Kidney capillary endothelial cell (primary cell): Measurements from ENCODE around the gene GBP7.
"Not testable (repeated sequence)": the region's sequence is repeated elsewhere in the genome, so short reads cannot be mapped to it uniquely, and the experiment has no call there.

Experiments
- DNase-seq: peaks from one replicate; pipeline ENCODE4 v3.0.0-alpha.2; 2018; ENCODE audit warnings: low spot score

Gene GBP7

GRCh38 chr1:89175601-89176256 lies at the start of gene GBP7:
Gene GBP7 (minus strand): TSS chr1:89176003. CDS start chr1:89171935, 4,068 bp downstream.
- no peak for DNase-seq

- no peak for DNase-seq
Measured at GRCh38 chr1:89221341-89221740, 45.5 kb upstream of the GBP7 start.

- not testable (repeated sequence) for DNase-seq
Measured at GRCh38 chr1:89219851-89220250, 44.0 kb upstream of the GBP7 start.

- DNase-seq, result not testable (repeated sequence)
Measured at GRCh38 chr1:89218941-89219340, 43.1 kb upstream of the GBP7 start.

- DNase-seq, result no peak
Measured at GRCh38 chr1:89213347-89213746, 37.5 kb upstream of the GBP7 start.

- no peak for DNase-seq
Measured at GRCh38 chr1:89211035-89211634, 35.3 kb upstream of the GBP7 start.

- no peak for DNase-seq
Measured at GRCh38 chr1:89206373-89206772, 30.6 kb upstream of the GBP7 start.

GRCh38 chr1:89203166-89203565 lies 27.4 kb upstream of the GBP7 start:
- DNase-seq, result peak; percentile 12

- DNase-seq, result no peak
Measured at GRCh38 chr1:89201106-89201794, 25.4 kb upstream of the GBP7 start.

- no peak for DNase-seq
Measured at GRCh38 chr1:89200663-89201062, 24.9 kb upstream of the GBP7 start.

- DNase-seq, result no peak
Measured at GRCh38 chr1:89199525-89200031, 23.8 kb upstream of the GBP7 start.

- DNase-seq, result peak; percentile 24
Measured at GRCh38 chr1:89198491-89199072, 22.8 kb upstream of the GBP7 start, which contains the start of gene GBP4. Gene GBP4 (minus strand): TSS chr1:89198942. CDS start chr1:89198834, 108 bp downstream.

- no peak for DNase-seq
Measured at GRCh38 chr1:89198081-89198480, 22.3 kb upstream of the GBP7 start.

GRCh38 chr1:89195476-89195875 lies 19.7 kb upstream of the GBP7 start:
- no peak for DNase-seq

GRCh38 chr1:89191314-89191713 lies 15.5 kb upstream of the GBP7 start:
- no peak for DNase-seq

GRCh38 chr1:89190017-89190416 lies 14.2 kb upstream of the GBP7 start:
- no peak for DNase-seq

- DNase-seq, result peak; percentile 70
Measured at GRCh38 chr1:89179343-89179742, 3.5 kb upstream of the GBP7 start.

GRCh38 chr1:89176971-89177370 lies 1.2 kb upstream of the GBP7 start:
- no peak for DNase-seq

- no peak for DNase-seq
Measured at GRCh38 chr1:89174491-89174890, 1.3 kb downstream of the GBP7 start.

GRCh38 chr1:89172468-89173143 lies 3.2 kb downstream of the GBP7 start:
- DNase-seq, result no peak

- peak; percentile 23 for DNase-seq
Measured at GRCh38 chr1:89171067-89171438, 4.8 kb downstream of the GBP7 start.
